Measurements from ENCODE around the gene TRIO. TPM values are rescaled to one million over a fixed set of nuclear protein-coding genes. Genes with fewer than 3 reads are reported as not detected.

Gene TRIO
- total RNA-seq, 4 donors from 2014 or later, result 186 to 388 (median 285) TPM

DNA sequence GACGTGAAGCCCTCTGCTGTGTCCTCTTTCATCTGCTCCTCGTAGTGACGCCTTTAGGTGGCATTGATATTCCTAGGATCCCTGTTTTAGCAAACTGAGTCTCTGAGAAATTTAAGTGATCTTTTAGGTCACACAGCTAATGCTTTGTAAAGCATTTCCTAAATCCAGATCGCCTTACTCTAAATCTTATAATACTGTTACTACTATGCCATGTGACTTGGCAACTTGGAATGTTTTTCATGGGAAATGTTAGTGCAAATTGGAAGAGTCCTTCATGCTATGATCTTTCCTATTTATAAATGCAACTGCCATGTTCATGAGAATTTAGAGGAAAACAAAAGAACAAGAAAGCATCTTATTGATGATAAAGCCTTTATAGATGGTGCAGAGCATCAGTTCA, 212.2 kb downstream of the TRIO start:
- H3K4me3 ChIP-seq, result no peak overlapping the region
- DNase-seq, result no peak
- 91 to 93% methylated on average over 4 of the region's 4 CpGs for WGBS, 2 donors (ENCODE audit: low coverage in 1 of 2)
- intact Hi-C loops (cut with DNase I; ENCODE audit: low total_unique reads) (loop anchor here (10.0 kb wide), 1 partner anchor 371 kb away; no protein-coding TSS in a partner anchor), in situ Hi-C loops (cut with MboI; ENCODE audit: low pct_ligation_motif_present in 1 of 4, low pct_unique_long_range_greater_than_20kb in 1 of 4, low sequenced_read_pairs in 3 of 4) (loop anchor here in 3 of 4 donors (25.0 kb wide), 3 partner anchors 282 to 657 kb away; no protein-coding TSS in a partner anchor)
- H3K27me3 ChIP-seq, result no peaks in the 10 kb centered on the region
- H3K27ac ChIP-seq, result no peak overlapping the region
- H3K4me1 ChIP-seq, result peaks cover 0 to 7% (median 0%) of the 10 kb centered on the region in 4 donors
- TF ChIP-seq EP300 (IDR thresholded peaks at IDR 0.05; ENCODE audit: low read depth) (no peak), POLR2A (IDR thresholded peaks at IDR 0.05) (no peak), POLR2AphosphoS5 (IDR thresholded peaks at IDR 0.05) (no peak), CTCF (IDR thresholded peaks at IDR 0.05) (no peak)
- H3K9me3 ChIP-seq, result no peaks in the 10 kb centered on the region
- peaks cover 0 to 16% (median 9%) of the 10 kb centered on the region in 4 donors for H3K36me3 ChIP-seq

- peaks cover 0 to 18% (median 9%) of the 10 kb centered on the region in 4 donors for H3K36me3 ChIP-seq
- H3K4me3 ChIP-seq, result no peak overlapping the region
- peaks cover 0 to 7% (median 0%) of the 10 kb centered on the region in 4 donors for H3K4me1 ChIP-seq
- 67% methylated on average over 1 of the region's 1 CpG for WGBS, 2 donors (ENCODE audit: low coverage in 1 of 2)
- H3K27me3 ChIP-seq, result no peaks in the 10 kb centered on the region
- TF ChIP-seq POLR2AphosphoS5 (IDR thresholded peaks at IDR 0.05) (no peak), CTCF (IDR thresholded peaks at IDR 0.05) (no peak), EP300 (IDR thresholded peaks at IDR 0.05; ENCODE audit: low read depth) (no peak), POLR2A (IDR thresholded peaks at IDR 0.05) (no peak)
- in situ Hi-C loops (cut with MboI; ENCODE audit: low pct_ligation_motif_present in 1 of 4, low pct_unique_long_range_greater_than_20kb in 1 of 4, low sequenced_read_pairs in 3 of 4), result loop anchor here in 3 of 4 donors (25.0 kb wide), 3 partner anchors 281 to 656 kb away; no protein-coding TSS in a partner anchor
- no peaks in the 10 kb centered on the region for H3K9me3 ChIP-seq
- H3K27ac ChIP-seq, result no peak overlapping the region
- intact Hi-C loops (cut with DNase I; ENCODE audit: low total_unique reads), result loop anchor here (10.0 kb wide), 1 partner anchor 372 kb away; no protein-coding TSS in a partner anchor
- no peak for DNase-seq
These were observed 213.2 kb downstream of the TRIO start for GRCh38 chr5:14356305-14356704.

DNA sequence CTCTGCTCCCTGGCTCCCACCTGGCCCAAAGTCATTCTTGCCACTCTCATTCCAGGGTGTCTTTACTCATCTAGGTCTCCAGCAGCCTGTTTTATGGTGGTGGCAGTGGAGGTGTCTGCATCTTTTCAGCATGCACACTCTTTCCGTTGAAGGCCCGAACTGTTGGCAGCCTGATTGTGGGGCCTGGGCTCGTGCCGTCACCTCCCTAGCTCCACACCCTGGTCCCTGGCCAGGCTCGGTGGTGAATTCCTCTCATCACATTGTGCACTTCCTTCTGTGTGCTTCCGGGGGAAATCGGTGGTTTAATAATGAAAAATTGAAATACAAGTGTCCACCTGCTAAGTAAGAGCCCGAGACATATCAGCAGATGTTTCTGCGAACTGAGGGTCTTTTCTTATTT, 214.3 kb downstream of the TRIO start:
- Histone ChIP-seq H3K36me3 (peaks cover 0 to 18% (median 9%) of the 10 kb centered on the region in 4 donors), H3K9me3 (no peaks in the 10 kb centered on the region), H3K4me3 (no peak overlapping the region), H3K4me1 (peaks cover 0 to 7% (median 0%) of the 10 kb centered on the region in 4 donors), H3K27me3 (no peaks in the 10 kb centered on the region), H3K27ac (no peak overlapping the region)
- TF ChIP-seq EP300 (IDR thresholded peaks at IDR 0.05; ENCODE audit: low read depth) (no peak), CTCF (IDR thresholded peaks at IDR 0.05) (no peak), POLR2A (IDR thresholded peaks at IDR 0.05) (no peak), POLR2AphosphoS5 (IDR thresholded peaks at IDR 0.05) (no peak)
- 62 to 79% methylated on average over 5 to 9 of the region's 9 CpGs for WGBS, 2 donors (ENCODE audit: low coverage in 1 of 2)
- no peak for DNase-seq
- in situ Hi-C loops (cut with MboI; ENCODE audit: low pct_ligation_motif_present in 1 of 4, low pct_unique_long_range_greater_than_20kb in 1 of 4, low sequenced_read_pairs in 3 of 4) (loop anchor here in 3 of 4 donors (25.0 kb wide), 3 partner anchors 280 to 655 kb away; no protein-coding TSS in a partner anchor), intact Hi-C loops (cut with DNase I; ENCODE audit: low total_unique reads) (loop anchor here (10.0 kb wide), 1 partner anchor 373 kb away; no protein-coding TSS in a partner anchor)

DNA sequence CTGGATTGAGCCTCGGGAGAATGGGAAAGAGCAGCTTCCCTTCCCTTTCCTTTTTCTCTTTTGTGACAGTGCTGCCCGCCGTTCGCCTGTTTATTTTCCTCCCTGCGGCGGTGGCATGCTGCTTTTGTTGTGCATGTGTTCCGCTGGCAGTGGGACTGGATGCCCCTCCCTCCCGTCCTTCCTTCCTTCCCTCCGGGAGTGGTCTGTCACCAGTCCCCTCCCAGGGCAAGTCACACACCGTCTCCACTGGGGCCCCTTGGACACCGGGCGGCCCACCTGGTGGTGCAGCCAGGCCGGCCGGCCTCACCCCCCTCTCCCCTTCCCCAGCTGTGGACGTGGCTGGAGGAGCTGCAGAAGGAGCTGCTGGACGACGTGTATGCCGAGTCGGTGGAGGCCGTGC, 214.7 kb downstream of the TRIO start:
- no peak for DNase-seq
- in situ Hi-C loops (cut with MboI; ENCODE audit: low pct_ligation_motif_present in 1 of 4, low pct_unique_long_range_greater_than_20kb in 1 of 4, low sequenced_read_pairs in 3 of 4), result loop anchor here in 3 of 4 donors (25.0 kb wide), 3 partner anchors 279 to 654 kb away; no protein-coding TSS in a partner anchor
- TF ChIP-seq EP300 (IDR thresholded peaks at IDR 0.05; ENCODE audit: low read depth), result no peak
- no peak for TF ChIP-seq POLR2A (IDR thresholded peaks at IDR 0.05)
- no peak for TF ChIP-seq POLR2AphosphoS5 (IDR thresholded peaks at IDR 0.05)
- no peak for TF ChIP-seq CTCF (IDR thresholded peaks at IDR 0.05)
- Histone ChIP-seq H3K4me1 (peaks cover 0 to 7% (median 0%) of the 10 kb centered on the region in 4 donors), H3K27ac (no peak overlapping the region), H3K9me3 (no peaks in the 10 kb centered on the region), H3K4me3 (no peak overlapping the region), H3K27me3 (no peaks in the 10 kb centered on the region), H3K36me3 (peaks cover 0 to 18% (median 9%) of the 10 kb centered on the region in 4 donors)
- WGBS, 2 donors (ENCODE audit: low coverage in 1 of 2), result 88% methylated on average over 20 of the region's 20 CpGs; no CpG with 5 or more reads in 1 of the 2 donors
- intact Hi-C loops (cut with DNase I; ENCODE audit: low total_unique reads), result loop anchor here (10.0 kb wide), 1 partner anchor 373 kb away; no protein-coding TSS in a partner anchor

Measured in transverse colon (tissue), 4 donors.